ENCODE measurements around the gene RHBDD3. TPM values are rescaled to one million over a fixed set of nuclear protein-coding genes. Genes with fewer than 3 reads are reported as not detected.
A peak's percentile ranks its signal among the peaks of the same experiment; 100 is the strongest.

Gene RHBDD3
- total RNA-seq, 1 donor from 2014 or later: 254 TPM

DNA sequence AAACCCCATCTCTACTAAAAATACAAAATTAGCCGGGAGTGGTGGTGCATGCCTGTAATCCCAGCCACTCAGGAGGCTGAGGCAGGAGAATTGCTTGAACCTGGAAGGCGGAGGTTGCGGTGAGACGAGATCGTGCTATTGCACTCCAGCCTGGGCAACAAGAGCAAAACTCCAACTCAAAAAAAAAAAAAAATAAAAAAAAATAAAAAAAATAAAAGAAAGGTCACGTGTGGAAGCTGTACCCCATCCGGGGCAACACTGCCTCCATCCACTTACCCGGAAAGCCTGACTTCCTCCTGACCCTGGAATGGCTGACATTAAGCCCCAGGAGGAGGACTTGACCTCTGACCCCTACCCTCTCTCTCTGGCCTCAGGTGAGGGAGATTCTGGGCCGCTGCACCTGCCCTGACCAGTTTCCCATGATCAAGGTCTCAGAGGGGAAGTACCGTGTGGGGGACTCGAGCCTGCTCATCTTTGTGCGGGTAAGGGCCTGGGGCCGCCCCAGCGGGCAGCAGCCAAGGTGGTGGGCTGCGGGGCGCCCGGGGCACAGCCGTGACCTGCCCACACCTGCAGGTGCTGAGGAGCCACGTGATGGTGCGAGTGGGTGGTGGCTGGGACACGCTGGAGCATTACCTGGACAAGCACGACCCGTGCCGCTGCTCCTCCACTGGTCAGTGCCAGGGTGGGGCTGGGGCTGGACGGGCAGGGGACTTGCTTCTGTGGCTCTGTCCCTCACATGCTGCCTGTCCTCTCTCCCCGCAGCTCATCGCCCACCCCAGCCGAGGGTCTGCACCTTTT is 42.5 kb upstream of the RHBDD3 start:
- no peaks in the 10 kb centered on the region for H3K36me3 ChIP-seq
- peaks cover 6% of the 10 kb centered on the region for H3K27me3 ChIP-seq
- peak overlapping the region in 1 of 2 donors; percentile 39 for H3K4me3 ChIP-seq
- peaks cover 31 to 58% of the 10 kb centered on the region in 2 donors for H3K4me1 ChIP-seq
- H3K9me3 ChIP-seq: no peaks in the 10 kb centered on the region
- peak overlapping the region; percentile 68 to 87 for H3K27ac ChIP-seq
- intact Hi-C loops (cut with DNase I): no loop called here
- TF ChIP-seq, protein P1, sequence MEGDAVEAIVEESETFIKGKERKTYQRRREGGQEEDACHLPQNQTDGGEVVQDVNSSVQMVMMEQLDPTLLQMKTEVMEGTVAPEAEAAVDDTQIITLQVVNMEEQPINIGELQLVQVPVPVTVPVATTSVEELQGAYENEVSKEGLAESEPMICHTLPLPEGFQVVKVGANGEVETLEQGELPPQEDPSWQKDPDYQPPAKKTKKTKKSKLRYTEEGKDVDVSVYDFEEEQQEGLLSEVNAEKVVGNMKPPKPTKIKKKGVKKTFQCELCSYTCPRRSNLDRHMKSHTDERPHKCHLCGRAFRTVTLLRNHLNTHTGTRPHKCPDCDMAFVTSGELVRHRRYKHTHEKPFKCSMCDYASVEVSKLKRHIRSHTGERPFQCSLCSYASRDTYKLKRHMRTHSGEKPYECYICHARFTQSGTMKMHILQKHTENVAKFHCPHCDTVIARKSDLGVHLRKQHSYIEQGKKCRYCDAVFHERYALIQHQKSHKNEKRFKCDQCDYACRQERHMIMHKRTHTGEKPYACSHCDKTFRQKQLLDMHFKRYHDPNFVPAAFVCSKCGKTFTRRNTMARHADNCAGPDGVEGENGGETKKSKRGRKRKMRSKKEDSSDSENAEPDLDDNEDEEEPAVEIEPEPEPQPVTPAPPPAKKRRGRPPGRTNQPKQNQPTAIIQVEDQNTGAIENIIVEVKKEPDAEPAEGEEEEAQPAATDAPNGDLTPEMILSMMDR (IDR thresholded peaks at IDR 0.05): no peak
- DNase-seq (ENCODE audit: low spot score in 2 of 2): no peak

DNA sequence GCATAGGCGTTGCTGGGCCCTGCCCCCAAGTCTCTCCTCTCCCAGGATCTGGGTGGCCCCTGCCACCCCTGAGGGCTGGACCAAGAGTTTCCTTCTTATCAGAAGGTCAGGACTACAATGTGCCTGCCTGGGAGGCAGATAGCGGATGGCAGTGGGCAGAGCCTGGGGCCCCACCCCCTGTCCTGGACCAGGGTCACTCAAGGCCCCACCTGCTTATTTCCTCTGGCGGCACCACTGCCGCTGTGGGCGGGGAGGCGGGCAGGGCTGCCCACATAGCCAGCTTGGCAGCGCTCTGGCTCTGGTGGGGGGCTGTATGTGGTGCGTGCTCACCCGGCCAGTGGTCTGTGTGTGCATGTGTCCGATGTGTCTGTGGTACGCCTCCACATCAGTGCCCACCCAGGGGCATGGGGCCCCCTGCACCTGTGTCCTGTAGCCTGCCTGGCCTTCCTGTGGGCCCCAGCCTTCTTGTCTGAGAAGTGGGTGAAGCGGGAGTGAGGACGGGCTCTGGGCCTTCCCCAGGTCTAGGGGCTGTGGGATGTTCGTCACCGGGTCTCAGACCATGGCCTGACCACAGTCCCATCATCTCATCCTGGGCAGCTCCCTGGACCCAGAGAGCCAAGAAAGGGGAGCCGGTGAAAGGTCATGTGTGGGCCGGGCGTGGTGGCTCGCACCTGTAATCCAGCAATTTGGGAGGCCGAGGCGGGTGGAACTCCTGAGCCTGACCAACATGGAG is 41.7 kb upstream of the RHBDD3 start:
- Histone ChIP-seq H3K27ac (peak overlapping the region; percentile 68 to 87), H3K27me3 (peaks cover 6% of the 10 kb centered on the region), H3K4me1 (peaks cover 31 to 53% of the 10 kb centered on the region in 2 donors), H3K4me3 (peak overlapping the region; percentile 2 to 80), H3K9me3 (no peaks in the 10 kb centered on the region), H3K36me3 (no peaks in the 10 kb centered on the region)
- TF ChIP-seq, protein P1 (IDR thresholded peaks at IDR 0.05): no peak
- intact Hi-C loops (cut with DNase I): no loop called here
- DNase-seq (ENCODE audit: low spot score in 2 of 2): no peak

DNA sequence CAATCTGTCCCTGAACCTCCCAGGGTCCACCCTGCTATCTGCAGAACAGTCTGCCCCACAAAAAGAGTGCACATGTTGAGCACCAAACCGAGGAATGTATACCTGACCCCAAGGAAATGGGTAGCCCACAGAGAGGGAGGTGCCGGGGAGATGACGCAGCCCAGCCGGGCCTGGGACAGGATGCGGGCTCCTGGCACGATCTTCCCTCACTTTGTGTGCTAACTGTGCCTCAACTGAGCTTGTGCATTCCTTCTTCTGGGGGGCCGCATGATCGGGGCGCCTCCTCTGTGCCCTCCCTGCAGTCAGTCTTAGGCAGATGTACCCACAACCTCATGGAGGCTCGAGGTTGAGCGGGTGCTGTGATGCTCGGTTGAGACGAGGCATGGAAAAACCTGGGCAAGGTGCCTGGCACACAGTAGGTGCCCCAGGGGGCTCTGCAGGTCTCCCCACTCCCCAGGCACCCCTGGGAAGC is 41.0 kb upstream of the RHBDD3 start:
- H3K27me3 ChIP-seq: peaks cover under 1% of the 10 kb centered on the region
- TF ChIP-seq, protein P1 (IDR thresholded peaks at IDR 0.05): no peak
- peaks cover 31 to 47% of the 10 kb centered on the region in 2 donors for H3K4me1 ChIP-seq
- intact Hi-C loops (cut with DNase I): no loop called here
- H3K4me3 ChIP-seq: peak overlapping the region; percentile 2 to 80
- H3K9me3 ChIP-seq: no peaks in the 10 kb centered on the region
- no peak for DNase-seq (ENCODE audit: low spot score in 2 of 2)
- no peaks in the 10 kb centered on the region for H3K36me3 ChIP-seq
- H3K27ac ChIP-seq: peak overlapping the region; percentile 83 to 87

DNA sequence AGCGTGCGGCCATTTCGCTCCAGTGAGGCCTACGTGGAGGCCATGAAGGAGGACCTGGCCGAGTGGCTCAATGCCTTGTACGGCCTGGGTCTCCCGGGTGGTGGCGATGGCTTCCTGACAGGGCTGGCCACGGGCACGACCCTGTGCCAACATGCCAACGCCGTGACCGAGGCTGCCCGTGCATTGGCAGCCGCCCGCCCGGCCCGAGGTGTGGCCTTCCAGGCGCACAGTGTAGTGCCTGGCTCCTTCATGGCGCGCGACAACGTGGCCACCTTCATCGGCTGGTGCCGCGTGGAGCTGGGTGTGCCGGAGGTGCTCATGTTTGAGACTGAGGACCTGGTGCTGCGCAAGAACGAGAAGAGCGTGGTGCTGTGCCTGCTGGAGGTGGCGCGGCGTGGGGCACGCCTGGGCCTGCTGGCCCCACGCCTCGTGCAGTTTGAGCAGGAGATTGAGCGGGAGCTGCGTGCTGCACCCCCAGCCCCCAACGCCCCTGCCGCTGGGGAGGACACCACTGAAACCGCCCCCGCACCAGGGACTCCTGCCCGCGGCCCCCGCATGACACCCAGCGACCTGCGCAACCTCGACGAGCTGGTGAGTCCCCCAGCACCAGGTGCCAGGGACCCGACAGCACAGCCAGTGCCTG is 40.5 kb upstream of the RHBDD3 start:
- Histone ChIP-seq H3K27me3 (no peaks in the 10 kb centered on the region), H3K9me3 (no peaks in the 10 kb centered on the region), H3K4me3 (peak overlapping the region; percentile 80 to 99), H3K4me1 (peaks cover 26 to 43% of the 10 kb centered on the region in 2 donors), H3K36me3 (no peaks in the 10 kb centered on the region), H3K27ac (peak overlapping the region; percentile 83 to 87)
- TF ChIP-seq, protein P1 (IDR thresholded peaks at IDR 0.05): no peak
- no peak for DNase-seq (ENCODE audit: low spot score in 2 of 2)
- intact Hi-C loops (cut with DNase I): no loop called here

DNA sequence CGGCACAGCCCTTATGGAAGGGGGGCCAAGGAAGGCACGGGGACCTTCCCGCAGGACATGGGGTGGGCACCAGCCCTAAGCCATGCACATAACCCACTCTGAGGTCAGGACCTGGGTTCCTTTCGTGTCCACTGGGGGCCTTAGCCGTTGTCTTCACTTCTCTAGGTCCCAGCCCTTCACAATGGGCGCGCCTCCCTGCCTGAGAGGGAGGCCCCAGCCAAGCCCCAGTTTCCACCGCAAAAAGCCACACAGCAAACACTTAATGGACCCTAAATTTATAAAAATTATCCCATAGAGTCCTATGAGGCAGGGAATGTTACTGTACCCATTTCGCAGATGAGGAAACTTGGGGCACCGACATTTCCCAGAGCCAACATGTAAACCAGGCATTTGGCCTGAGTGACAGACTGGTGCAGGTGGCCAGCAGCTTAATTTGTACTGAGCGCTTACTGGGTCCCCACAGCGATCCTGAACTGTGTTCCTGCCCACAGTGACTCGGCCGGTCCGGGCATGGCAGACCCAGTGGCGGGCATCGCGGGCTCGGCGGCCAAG is 39.9 kb upstream of the RHBDD3 start:
- Histone ChIP-seq H3K27ac (peak overlapping the region; percentile 83 to 87), H3K27me3 (no peaks in the 10 kb centered on the region), H3K9me3 (no peaks in the 10 kb centered on the region), H3K4me1 (peaks cover 26 to 49% of the 10 kb centered on the region in 2 donors), H3K36me3 (no peaks in the 10 kb centered on the region), H3K4me3 (peak overlapping the region; percentile 80 to 99)
- DNase-seq (ENCODE audit: low spot score in 2 of 2): no peak
- intact Hi-C loops (cut with DNase I): no loop called here
- TF ChIP-seq, protein P1 (IDR thresholded peaks at IDR 0.05): no peak

Data from ascending aorta (tissue), 2 donors.